OCI-LY3 (cell line): ENCODE measurements around the gene PLEKHM1.
"Not testable (repeated sequence)": the region's sequence is repeated elsewhere in the genome, so short reads cannot be mapped to it uniquely, and the experiment has no call there.

Source experiments
- CTCF ChIP-seq: fragments of 200-600, 300-600 bp; sonication (generic); IDR thresholded peaks from 2 replicates; pipeline ENCODE4 v1.5.1; 2014; ENCODE audit warnings: antibody characterized with exemption, low read length, low read depth
- EZH2phosphoT487 ChIP-seq: fragments of 200-600 bp; shearing (Covaris generic); IDR thresholded peaks from 2 replicates; pipeline ENCODE4 v1.6.1; 2018; ENCODE audit warnings: antibody characterized with exemption, mixed run types, low read depth

GRCh38 chr17:45444301-45444700 lies 46.2 kb downstream of the PLEKHM1 start:
- TF ChIP-seq CTCF, EZH2phosphoT487: not testable (repeated sequence)
